H1 (cell line): Measurements from ENCODE around the gene SLC35E1. TPM values are rescaled to one million over a fixed set of nuclear protein-coding genes. Genes with fewer than 3 reads are reported as not detected.

Source experiments
- CTCF ChIA-PET: fragments of 300-600 bp; sonication (Branson Sonifier 250); formaldehyde crosslinking; loops from one replicate; lab custom pipeline; 2021; ENCODE audit not compliant: partially characterized antibody; lab: Charles Lee
- POLR2A ChIA-PET: fragments of 300-600 bp; sonication (Branson Sonifier 250); formaldehyde crosslinking; loops from one replicate; lab custom pipeline; 2021; ENCODE audit warnings: inconsistent platforms; ENCODE audit not compliant: partially characterized antibody; lab: Charles Lee
- DNase-seq, 2 experiments: peaks; one replicate each; pipeline versions ENCODE4 v3.0.0 to v3.0.0-alpha.2; 2010 to 2022; ENCODE audit warnings: low spot score in 2 of 2, low read depth in 1 of 2, mixed read lengths in 1 of 2
- FAIRE-seq: peaks from 2 replicates; lab custom pipeline; 2011; peaks lifted over from hg19 to GRCh38; lab: Jason Lieb, UNC
- H2AFZ ChIP-seq: 2 replicates; pipeline ENCODE4 v1.8.1; 2012; ENCODE audit warnings: low read length, inconsistent platforms
- H2AK5ac ChIP-seq: 2 replicates; pipeline ENCODE4 v1.6.1; 2013; ENCODE audit warnings: low read depth, low read length
- H2BK120ac ChIP-seq: replicated peaks from 2 replicates; pipeline ENCODE3; 2013; ENCODE audit warnings: low read depth, low read length, inconsistent platforms
- H2BK12ac ChIP-seq: 2 replicates; pipeline ENCODE4 v1.6.1; 2013; ENCODE audit warnings: low read depth, low read length
- H2BK15ac ChIP-seq: 2 replicates; pipeline ENCODE4 v1.6.1; 2013; ENCODE audit warnings: low read length
- H2BK20ac ChIP-seq: 2 replicates; pipeline ENCODE4 v1.6.1; 2013; ENCODE audit warnings: low read length
- H2BK5ac ChIP-seq: 2 replicates; pipeline ENCODE4 v1.6.1; 2013; ENCODE audit warnings: low read depth, low read length
- H3K14ac ChIP-seq: 2 replicates; pipeline ENCODE4 v1.6.1; 2013; ENCODE audit warnings: inconsistent platforms; ENCODE audit not compliant: insufficient read length
- H3K18ac ChIP-seq: 2 replicates; pipeline ENCODE4 v1.6.1; 2013; ENCODE audit warnings: low read length; ENCODE audit errors: extremely low read depth
- H3K23ac ChIP-seq: 2 replicates; pipeline ENCODE4 v1.6.1; 2013; ENCODE audit warnings: inconsistent platforms; ENCODE audit not compliant: insufficient read length
- H3K23me2 ChIP-seq: 2 replicates; pipeline ENCODE4 v1.6.1; 2013; ENCODE audit warnings: low read depth, low read length
- H3K27ac ChIP-seq: 2 replicates; pipeline ENCODE4 v1.6.1; 2011; ENCODE audit warnings: low read depth, low read length, inconsistent platforms
- H3K27me3 ChIP-seq, 4 experiments: replicated peaks in 1 of 4; 1 replicate in 1 of 4; 2 replicates in 3 of 4; pipeline versions ENCODE4 v1.6.1 to v1.8.1; 2011 to 2013; ENCODE audit warnings: low read length in 3 of 4, mild to moderate bottlenecking in 3 of 4, inconsistent platforms in 2 of 4, mixed read lengths in 2 of 4, moderate library complexity in 1 of 4; ENCODE audit not compliant: control insufficient read depth in 3 of 4, insufficient read depth in 3 of 4; ENCODE audit errors: extremely low read depth in 1 of 4
- H3K36me3 ChIP-seq, 4 experiments: 2 replicates each; pipeline versions ENCODE4 v1.6.1 to v1.8.1; 2011 to 2013; ENCODE audit warnings: mild to moderate bottlenecking in 4 of 4, low read length in 3 of 4, moderate library complexity in 2 of 4, control low read depth in 1 of 4, inconsistent platforms in 1 of 4; ENCODE audit not compliant: insufficient read depth in 4 of 4, control insufficient read depth in 2 of 4
- H3K4ac ChIP-seq: replicated peaks from 2 replicates; pipeline ENCODE3; 2013; ENCODE audit warnings: low read length, low read depth, mixed read lengths, inconsistent platforms; ENCODE audit not compliant: insufficient read length
- H3K4me1 ChIP-seq, 4 experiments: replicated peaks in 1 of 4; 1 replicate in 1 of 4; 2 replicates in 3 of 4; pipeline versions ENCODE4 v1.6.1 to v1.8.1; 2011 to 2013; ENCODE audit warnings: low read length in 3 of 4, inconsistent platforms in 2 of 4, mixed read lengths in 1 of 4; ENCODE audit not compliant: insufficient read depth in 4 of 4, control insufficient read depth in 3 of 4
- H3K4me2 ChIP-seq, 2 experiments: 2 replicates each; pipeline versions ENCODE4 v1.6.1 to v1.8.1; 2011 to 2013; ENCODE audit warnings: low read depth in 2 of 2, low read length in 2 of 2, control low read depth in 1 of 2, inconsistent platforms in 1 of 2, mild to moderate bottlenecking in 1 of 2; ENCODE audit not compliant: insufficient read depth in 1 of 2
- H3K4me3 ChIP-seq, 4 experiments: fragments of 200-600, 300-600 bp in 1 of 4; sonication (generic), shearing (Covaris generic), sonication (Bioruptor Twin) in 1 of 4; 2 replicates each; pipeline versions ENCODE4 v1.5.1 to v1.8.1; 2011 to 2016; ENCODE audit warnings: low read length in 4 of 4, low read depth in 3 of 4, control low read depth in 2 of 4, inconsistent platforms in 2 of 4, mild to moderate bottlenecking in 2 of 4, mixed read lengths in 1 of 4, moderate library complexity in 1 of 4; ENCODE audit not compliant: insufficient read depth in 2 of 4; ENCODE audit errors: extremely low read depth in 1 of 4
- H3K56ac ChIP-seq: replicated peaks from 2 replicates; pipeline ENCODE3; 2013; ENCODE audit warnings: low read depth, mild to moderate bottlenecking, mixed read lengths, low read length, inconsistent platforms; ENCODE audit not compliant: insufficient read length
- H3K79me1 ChIP-seq: 2 replicates; pipeline ENCODE4 v1.6.1; 2013; ENCODE audit warnings: low read depth, low read length, control low read depth
- H3K79me2 ChIP-seq, 2 experiments: 2 replicates each; pipeline versions ENCODE4 v1.6.1 to v1.8.1; 2012 to 2013; ENCODE audit warnings: low read length in 2 of 2, mild to moderate bottlenecking in 2 of 2, inconsistent platforms in 1 of 2; ENCODE audit not compliant: insufficient read depth in 2 of 2, control insufficient read depth in 1 of 2
- H3K9ac ChIP-seq, 4 experiments: replicated peaks in 1 of 4; 1 replicate in 1 of 4; 2 replicates in 3 of 4; pipeline versions ENCODE4 v1.6.1 to v1.8.1; 2011 to 2013; ENCODE audit warnings: low read depth in 3 of 4, low read length in 3 of 4, control low read depth in 2 of 4, mild to moderate bottlenecking in 2 of 4, moderate library complexity in 2 of 4, inconsistent platforms in 1 of 4; ENCODE audit errors: extremely low read depth in 1 of 4
- H3K9me3 ChIP-seq, 2 experiments: 2 replicates each; pipeline versions ENCODE4 v1.6.1 to v1.8.1; 2012 to 2013; ENCODE audit warnings: mild to moderate bottlenecking in 2 of 2, moderate library complexity in 2 of 2, control low read depth in 1 of 2, inconsistent platforms in 1 of 2, low read depth in 1 of 2, low read length in 1 of 2, mixed read lengths in 1 of 2; ENCODE audit not compliant: insufficient read depth in 2 of 2
- H4K20me1 ChIP-seq, 2 experiments: replicated peaks in 1 of 2; 2 replicates each; pipeline versions ENCODE3 to v1.8.1; 2011 to 2013; ENCODE audit warnings: inconsistent platforms in 2 of 2, low read length in 2 of 2, mild to moderate bottlenecking in 1 of 2; ENCODE audit not compliant: insufficient read depth in 2 of 2, control insufficient read depth in 1 of 2
- H4K5ac ChIP-seq: 2 replicates; pipeline ENCODE4 v1.6.1; 2013; ENCODE audit warnings: low read length, low read depth, mixed read lengths, inconsistent platforms; ENCODE audit not compliant: insufficient read length
- H4K8ac ChIP-seq: 2 replicates; pipeline ENCODE4 v1.8.0; 2013; ENCODE audit warnings: mild to moderate bottlenecking, moderate library complexity, low read length, inconsistent platforms; ENCODE audit not compliant: insufficient read depth; ENCODE audit errors: extremely low read depth
- H4K91ac ChIP-seq: replicated peaks from 2 replicates; pipeline ENCODE3; 2013; ENCODE audit warnings: low read length, mixed read lengths, inconsistent platforms; ENCODE audit not compliant: insufficient read length
- CBX8 ChIP-seq: fragments of 300-800, 300-1000 bp; sonication (generic); IDR thresholded peaks from 2 replicates; pipeline ENCODE4 v1.7.1; 2016; ENCODE audit warnings: low read depth, low read length, borderline replicate concordance
- GTF2F1 ChIP-seq: IDR thresholded peaks from 2 replicates; pipeline ENCODE4 v1.6.1; 2012; ENCODE audit warnings: low read depth, low read length, improper control_type of control experiment, borderline replicate concordance
- WGBS, 2 experiments: shearing (Covaris generic) in 1 of 2; methylation state at CpG; one replicate each; pipeline versions ENCODE4 v1.1.6 to v1.1.7; 2013 to 2015; ENCODE audit warnings: low lambda C conversion rate in 2 of 2, mixed read lengths in 2 of 2, inconsistent platforms in 1 of 2, low coverage in 1 of 2, missing lambda C conversion rate in 1 of 2; ENCODE audit not compliant: insufficient replicate concordance in 2 of 2, insufficient coverage in 1 of 2, insufficient read length in 1 of 2; ENCODE audit errors: extremely low coverage in 1 of 2, missing lambda C conversion rate in 1 of 2; 5-methylcytosine and 5-hydroxymethylcytosine counted together
- polyA plus RNA-seq, 7 experiments: library from polyadenylated mRNA; depleted of rRNA in 3 of 7; stranded (reverse) in 5 of 7; unstranded in 2 of 7; fragments of >200 nt in 5 of 7; fragments of 200-250 nt in 2 of 7; gene quantifications; 1 replicate in 5 of 7; 2 replicates in 1 of 7; 4 replicates in 1 of 7; pipeline versions ENCODE4 v1.2.1 to v1.2.3, GENCODE V29; 2011 to 2013; ENCODE audit warnings: missing spikeins in 2 of 7, mixed read lengths in 2 of 7
- total RNA-seq: library from RNA; stranded (reverse); fragmentation: NEBNext Ultra II Directional; extraction: Animal tissue kit (Norgen Biotek cat#: 25700); gene quantifications from 2 replicates; pipeline ENCODE4 v1.2.1, GENCODE V29; 2021

SLC35E1 gene
- total and polyA plus RNA-seq, 2 of the 8 experiments (the other 6 are each of a cell fraction or from before 2014, with no cell fraction given) = 26.0 to 31.9 TPM

GRCh38 chr19:16603090-16603489 is 30.9 kb upstream of the SLC35E1 start:
- H3K4me2 ChIP-seq = no peak overlapping the region
- no peak for TF ChIP-seq GTF2F1
- TF ChIP-seq CBX8 = no peak
- no peaks in the 10 kb centered on the region for H3K36me3 ChIP-seq
- DNase-seq = no peak
- no peak overlapping the region for H3K9ac ChIP-seq
- no peaks in the 10 kb centered on the region for H3K9me3 ChIP-seq
- H3K14ac ChIP-seq = no peak overlapping the region
- no peaks in the 10 kb centered on the region for H3K4me1 ChIP-seq
- H3K79me1 ChIP-seq = peaks cover 45% of the 10 kb centered on the region
- no peak overlapping the region for H4K5ac ChIP-seq
- no peaks in the 10 kb centered on the region for H3K23me2 ChIP-seq
- no peak overlapping the region for H3K56ac ChIP-seq
- H2BK20ac ChIP-seq = no peak overlapping the region
- no peaks in the 10 kb centered on the region for H3K27me3 ChIP-seq
- H2AFZ ChIP-seq = no peak overlapping the region
- H2AK5ac ChIP-seq = no peak overlapping the region
- H4K20me1 ChIP-seq = peaks cover 11 to 40% of the 10 kb centered on the region in 2 experiments
- WGBS, 2 experiments = 95% methylated on average over 3 of the region's 3 CpGs; no CpG with 5 or more reads in 1 of the 2 experiments
- H3K27ac ChIP-seq = no peak overlapping the region
- CTCF ChIA-PET = interaction anchor here (1.1 to 1.6 kb wide), 2 partner anchors 9 to 15 kb away, joined by 3 to 4 read pairs; no protein-coding TSS in a partner anchor
- no peak overlapping the region for H2BK120ac ChIP-seq
- no peak overlapping the region for H4K91ac ChIP-seq
- no peak overlapping the region for H2BK15ac ChIP-seq
- peak overlapping the region; percentile 53; the same call in 1 of the 2 replicates for H4K8ac ChIP-seq
- no peak overlapping the region for H2BK12ac ChIP-seq
- no peak overlapping the region for H3K4ac ChIP-seq
- no peak overlapping the region for H3K23ac ChIP-seq
- POLR2A ChIA-PET = interaction anchor here (1.0 kb wide), 1 partner anchor 58 kb away, joined by 3 read pairs; the partner anchor contains the start of gene TMEM38A
- FAIRE-seq = no peak
- no peak overlapping the region for H3K4me3 ChIP-seq
- no peak overlapping the region for H2BK5ac ChIP-seq
- no peak overlapping the region for H3K18ac ChIP-seq
- H3K79me2 ChIP-seq = peaks cover 0 to 84% of the 10 kb centered on the region in 2 experiments; a peak in 2 of 4 replicates
